Gastrocnemius medialis (tissue), 4 donors: ENCODE results near the gene GIGYF2. TPM values are rescaled to one million over a fixed set of nuclear protein-coding genes. Genes with fewer than 3 reads are reported as not detected.

Experiments used
- ATAC-seq, 2 donors: fragments of 150-250 bp; one replicate each; pipeline ENCODE4 v1.9.1; 2016
- DNase-seq, 2 donors: peaks; one replicate each; pipeline ENCODE4 v3.0.0-alpha.2; 2019
- H3K27ac ChIP-seq, 4 donors: fragments of 200-600 bp; sonication (generic); 1 replicate in 1 of 4; 2 replicates in 3 of 4; pipeline ENCODE4 v1.5.1; 2016 to 2018; ENCODE audit warnings: mild to moderate bottlenecking in 2 of 4, moderate library complexity in 1 of 4
- H3K27me3 ChIP-seq, 3 donors: fragments of 200-600 bp; sonication (generic) in 2 of 3; 1 replicate in 1 of 3; 2 replicates in 2 of 3; pipeline versions ENCODE4 v1.5.1 to v1.6.0; 2016 to 2019; ENCODE audit warnings: mild to moderate bottlenecking in 1 of 3, moderate library complexity in 1 of 3
- H3K36me3 ChIP-seq, 2 donors: fragments of 200-600 bp; sonication (generic) in 1 of 2; one replicate each; pipeline ENCODE4 v1.5.1; 2017 to 2018
- H3K4me1 ChIP-seq, 2 donors: fragments of 200-600 bp; sonication (generic) in 1 of 2; one replicate each; pipeline ENCODE4 v1.5.1; 2016 to 2017; ENCODE audit warnings: mild to moderate bottlenecking in 2 of 2
- H3K4me3 ChIP-seq, 4 donors: fragments of 200-600 bp; sonication (generic) in 3 of 4; 1 replicate in 1 of 4; 2 replicates in 3 of 4; pipeline ENCODE4 v1.5.1; 2016 to 2019; ENCODE audit warnings: mild to moderate bottlenecking in 2 of 4
- H3K9me3 ChIP-seq, 3 donors: fragments of 200-600 bp; sonication (generic) in 2 of 3; 1 replicate in 1 of 3; 2 replicates in 2 of 3; pipeline ENCODE4 v1.5.1; 2016 to 2019
- CTCF ChIP-seq, 5 experiments: fragments of 450-650 bp in 3 of 5; fragments of 200-600 bp in 2 of 5; sonication (generic) in 2 of 5; IDR thresholded peaks in 4 of 5; conservative IDR thresholded peaks in 1 of 5; 1 replicate in 4 of 5; 2 replicates in 1 of 5; pipeline ENCODE4 v1.5.1; 2016 to 2019; ENCODE audit warnings: antibody characterized with exemption in 5 of 5, mild to moderate bottlenecking in 3 of 5, moderate library complexity in 3 of 5
- POLR2A ChIP-seq, 2 donors: fragments of 450-650 bp; IDR thresholded peaks; one replicate each; pipeline ENCODE4 v1.6.1; 2017; ENCODE audit warnings: antibody characterized with exemption in 2 of 2, mild to moderate bottlenecking in 2 of 2, moderate library complexity in 2 of 2
- in situ Hi-C, 4 donors: fragments of 200-750 bp; cut with MboI; loops; one replicate each; pipeline versions ENCODE4 v1.15.0 to v1.8.0; 2017; ENCODE audit warnings: low sequenced_read_pairs in 4 of 4
- intact Hi-C: fragments of 100-400 bp; cut with DNase I; formaldehyde crosslinking; loops from one replicate; pipeline ENCODE4 v1.15.1; 2023; ENCODE audit warnings: low total_unique reads
- total RNA-seq, 4 donors: library from RNA; depleted of rRNA; stranded (reverse); fragments of >200 nt; gene quantifications; one replicate each; pipeline versions ENCODE4 v1.1.0 to v1.2.3, GENCODE V29; 2016

GIGYF2 gene
- total RNA-seq, 4 donors from 2014 or later = 55.7 to 87.8 (median 66.1) TPM

DNA sequence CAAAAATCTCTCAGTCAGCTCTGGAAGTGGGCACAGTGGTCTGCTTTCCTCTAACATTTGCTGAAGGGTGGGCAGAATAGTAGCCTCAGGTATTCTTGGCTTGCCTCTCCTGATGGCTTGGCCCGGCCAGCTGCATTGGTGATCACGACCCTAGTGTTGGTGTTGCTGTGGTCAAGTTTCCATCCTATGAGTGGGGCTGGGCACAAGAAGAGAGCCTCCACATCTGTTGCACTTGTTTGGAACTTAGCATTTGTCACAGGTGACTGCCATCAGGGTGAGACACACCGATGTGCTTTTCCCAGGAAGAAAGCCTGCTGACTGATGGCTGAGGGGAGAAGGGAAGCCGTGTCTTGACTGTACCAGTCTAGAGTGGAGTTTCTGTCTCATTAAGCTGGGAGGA lies 139.8 kb downstream of the GIGYF2 start:
- Histone ChIP-seq H3K27me3 (no peaks in the 10 kb centered on the region), H3K4me3 (no peak overlapping the region), H3K36me3 (peaks cover 0 to 71% of the 10 kb centered on the region in 2 donors), H3K4me1 (peaks cover 8 to 24% of the 10 kb centered on the region in 2 donors), H3K27ac (no peak overlapping the region), H3K9me3 (no peaks in the 10 kb centered on the region)
- in situ Hi-C loops = no loop called here
- no peak for TF ChIP-seq CTCF (IDR thresholded peaks at IDR 0.05 in 4 of 5, conservative IDR thresholded peaks at IDR 0.05 in 1 of 5)
- TF ChIP-seq POLR2A (IDR thresholded peaks at IDR 0.05) = no peak
- intact Hi-C loops = no loop called here
- no peak for DNase-seq
- ATAC-seq = no peak

DNA sequence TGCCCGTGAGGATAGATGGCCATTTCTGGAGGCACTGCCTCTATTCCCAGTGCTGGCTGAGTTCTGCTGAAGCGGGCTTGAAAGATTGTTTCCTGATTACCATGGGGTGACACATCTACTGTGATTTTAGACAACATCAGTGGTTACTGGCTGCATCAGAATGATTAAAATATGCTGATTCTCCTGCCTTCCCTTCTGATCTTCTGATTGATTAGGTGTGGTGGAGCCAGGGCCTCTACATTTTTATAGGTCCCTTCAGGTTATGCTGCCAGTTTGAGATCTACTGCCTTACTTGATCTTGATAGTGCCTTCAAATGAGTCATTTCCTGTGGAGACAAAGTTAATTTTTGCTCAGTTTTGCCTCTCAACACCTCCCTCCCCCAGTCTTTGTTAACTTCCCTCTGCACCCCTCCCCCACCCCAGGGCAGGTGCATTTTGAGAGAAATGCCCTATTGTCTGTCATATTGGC lies 141.3 kb downstream of the GIGYF2 start:
- no peak for DNase-seq
- H3K27me3 ChIP-seq = no peaks in the 10 kb centered on the region
- TF ChIP-seq CTCF (IDR thresholded peaks at IDR 0.05 in 4 of 5, conservative IDR thresholded peaks at IDR 0.05 in 1 of 5) = no peak
- no peak for TF ChIP-seq POLR2A (IDR thresholded peaks at IDR 0.05)
- H3K27ac ChIP-seq = no peak overlapping the region
- H3K9me3 ChIP-seq = no peaks in the 10 kb centered on the region
- in situ Hi-C loops (no loop called here), intact Hi-C loops (no loop called here)
- H3K36me3 ChIP-seq = peaks cover 0 to 67% of the 10 kb centered on the region in 2 donors
- H3K4me3 ChIP-seq = no peak overlapping the region
- ATAC-seq = no peak
- H3K4me1 ChIP-seq = peaks cover 8 to 24% of the 10 kb centered on the region in 2 donors

DNA sequence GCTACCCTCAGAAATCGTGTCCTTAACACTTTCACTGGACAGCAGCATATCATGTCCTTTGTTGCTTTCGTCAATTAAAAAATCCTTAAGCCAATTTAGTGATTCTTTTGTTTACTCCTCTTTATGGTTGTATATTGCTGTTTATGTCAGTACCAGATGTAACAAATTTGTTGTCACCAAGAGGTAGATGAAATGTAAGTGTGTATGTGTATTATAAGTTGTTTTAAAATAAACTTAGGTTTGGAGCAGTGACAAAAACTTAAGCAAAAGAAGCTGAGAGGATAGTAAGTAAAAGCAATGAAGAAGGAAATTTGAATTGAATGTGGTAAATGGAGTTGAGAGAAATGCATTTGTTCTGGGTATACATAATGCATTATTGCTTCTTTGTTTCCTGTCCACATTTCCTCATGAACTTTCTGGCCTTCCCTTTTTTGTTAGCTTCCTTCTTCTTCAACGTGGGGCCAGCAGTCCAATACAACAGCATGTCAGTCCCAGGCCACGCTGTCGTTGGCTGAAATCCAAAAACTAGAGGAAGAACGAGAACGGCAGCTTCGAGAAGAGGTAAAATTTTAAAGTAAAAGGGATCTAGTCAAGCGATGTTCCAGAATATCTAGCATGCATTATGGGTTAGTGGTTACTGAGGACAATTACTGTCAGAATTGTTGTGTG lies 142.4 kb downstream of the GIGYF2 start:
- Histone ChIP-seq H3K36me3 (peaks cover 0 to 67% of the 10 kb centered on the region in 2 donors), H3K27ac (no peak overlapping the region), H3K9me3 (no peaks in the 10 kb centered on the region), H3K4me3 (no peak overlapping the region), H3K27me3 (no peaks in the 10 kb centered on the region), H3K4me1 (peaks cover 8 to 24% of the 10 kb centered on the region in 2 donors)
- DNase-seq (peak in 1 of 2 donors; percentile 32), ATAC-seq (no peak)
- in situ Hi-C loops (no loop called here), intact Hi-C loops (no loop called here)
- no peak for TF ChIP-seq CTCF (IDR thresholded peaks at IDR 0.05 in 4 of 5, conservative IDR thresholded peaks at IDR 0.05 in 1 of 5)
- no peak for TF ChIP-seq POLR2A (IDR thresholded peaks at IDR 0.05)

DNA sequence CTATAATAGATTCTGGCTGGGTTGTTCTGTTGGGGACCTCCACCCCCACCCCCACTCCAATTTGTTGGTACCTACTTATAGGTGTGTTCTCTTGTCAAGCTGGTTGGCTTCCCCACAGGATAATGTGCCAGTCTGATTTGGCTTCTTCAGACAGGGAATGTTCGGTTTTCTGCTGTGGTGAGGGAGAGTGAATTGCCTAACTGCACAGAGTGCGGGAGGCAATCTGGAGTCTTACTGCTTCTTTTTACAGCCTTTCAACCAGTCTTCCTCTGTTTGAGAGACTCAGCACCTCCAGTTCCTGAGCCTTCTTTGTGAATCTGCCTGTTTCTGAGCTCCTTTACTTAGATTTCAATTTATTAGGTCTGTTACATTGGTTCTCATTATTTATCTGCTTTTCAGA lies 145.6 kb downstream of the GIGYF2 start:
- Histone ChIP-seq H3K27me3 (no peaks in the 10 kb centered on the region), H3K27ac (no peak overlapping the region), H3K9me3 (no peaks in the 10 kb centered on the region), H3K36me3 (peaks cover 0 to 80% of the 10 kb centered on the region in 2 donors), H3K4me3 (no peak overlapping the region), H3K4me1 (peaks cover 4 to 19% of the 10 kb centered on the region in 2 donors)
- TF ChIP-seq CTCF (IDR thresholded peaks at IDR 0.05 in 4 of 5, conservative IDR thresholded peaks at IDR 0.05 in 1 of 5) (no peak), POLR2A (IDR thresholded peaks at IDR 0.05) (no peak)
- ATAC-seq (no peak), DNase-seq (no peak)
- intact Hi-C loops (no loop called here), in situ Hi-C loops (no loop called here)
